HepG2 (cell line): ENCODE measurements around the gene SGSH. TPM values are rescaled to one million over a fixed set of nuclear protein-coding genes. Genes with fewer than 3 reads are reported as not detected.

Source experiments
- ATAC-seq: fragments of 200-7000 bp; cut with Tn5 transposase; 3 replicates; pipeline ENCODE4 v1.9.1; 2020; ENCODE audit warnings: mild to moderate bottlenecking, moderate library complexity
- BruUV-seq: library from RNA; stranded (reverse); fragments of 400-500 nt; replicated peaks from 2 replicates; lab custom pipeline; 2021; lab: Mats Ljungman, UMichigan
- CTCF ChIA-PET: fragments of 300-600 bp; formaldehyde crosslinking; extraction: SDS; loops from one replicate; lab custom pipeline; 2021; ENCODE audit warnings: low total read pairs, inconsistent platforms, low intra/inter-chr PET ratio; lab: Yijun Ruan, JAX
- POLR2A ChIA-PET: fragments of 350-600 bp; sonication (Branson Sonifier 250); formaldehyde crosslinking; loops from one replicate; lab custom pipeline; 2020; ENCODE audit warnings: antibody characterized with exemption, inconsistent platforms; lab: Yijun Ruan, JAX
- DNase-seq: peaks from one replicate; pipeline ENCODE4 v3.0.0-alpha.2; 2015; ENCODE audit warnings: low spot score
- FAIRE-seq: peaks from 3 replicates; lab custom pipeline; 2011; peaks lifted over from hg19 to GRCh38; lab: Jason Lieb, UNC
- H2AFZ ChIP-seq: one replicate; pipeline ENCODE4 v1.6.1; 2011; ENCODE audit warnings: low read length, inconsistent platforms
- H3K27ac ChIP-seq: fragments of 300-600 bp; 3 replicates; pipeline ENCODE4 v1.8.0; 2011; ENCODE audit warnings: mixed run types, mild to moderate bottlenecking, mixed read lengths, low read length, inconsistent platforms; ENCODE audit not compliant: insufficient read depth; ENCODE audit errors: extremely low read length
- H3K27me3 ChIP-seq, 2 experiments: fragments of 200-600 bp in 1 of 2; 2 replicates in 1 of 2; 3 replicates in 1 of 2; pipeline versions ENCODE4 v1.6.0 to v1.8.0; 2011; ENCODE audit warnings: low read length in 2 of 2, mild to moderate bottlenecking in 2 of 2, moderate library complexity in 2 of 2, inconsistent platforms in 1 of 2; ENCODE audit not compliant: insufficient read depth in 2 of 2, control insufficient read depth in 1 of 2
- H3K36me3 ChIP-seq, 2 experiments: fragments of 200-600 bp in 1 of 2; replicated peaks in 1 of 2; 2 replicates in 1 of 2; 3 replicates in 1 of 2; pipeline versions ENCODE4 v1.5.1 to v1.8.0; 2011; ENCODE audit warnings: low read length in 2 of 2, inconsistent platforms in 1 of 2; ENCODE audit not compliant: insufficient read depth in 2 of 2, control insufficient read depth in 1 of 2
- H3K4me1 ChIP-seq: 2 replicates; pipeline ENCODE4 v1.5.1; 2012; ENCODE audit warnings: low read length, inconsistent platforms; ENCODE audit not compliant: insufficient read depth
- H3K4me2 ChIP-seq: 2 replicates; pipeline ENCODE4 v1.6.0; 2011; ENCODE audit warnings: low read depth, low read length, inconsistent platforms
- H3K4me3 ChIP-seq, 3 experiments: fragments of 200-600 bp in 1 of 3; sonication (generic), shearing (Covaris generic) in 1 of 3; replicated peaks in 1 of 3; 2 replicates each; pipeline ENCODE4 v1.5.1; 2011 to 2016; ENCODE audit warnings: low read length in 3 of 3, inconsistent platforms in 2 of 3, low read depth in 2 of 3, mild to moderate bottlenecking in 2 of 3, control low read depth in 1 of 3, mixed read lengths in 1 of 3; ENCODE audit not compliant: insufficient read depth in 1 of 3
- H3K79me2 ChIP-seq: one replicate; pipeline ENCODE4 v1.6.1; 2011; ENCODE audit warnings: low read length, inconsistent platforms; ENCODE audit not compliant: insufficient read depth
- H3K9ac ChIP-seq: 2 replicates; pipeline ENCODE4 v1.6.0; 2011; ENCODE audit warnings: mild to moderate bottlenecking, low read depth, low read length, inconsistent platforms; ENCODE audit not compliant: insufficient read depth
- H3K9me3 ChIP-seq: 2 replicates; pipeline ENCODE4 v1.5.1; 2012; ENCODE audit warnings: mild to moderate bottlenecking, low read length
- H4K20me1 ChIP-seq: 2 replicates; pipeline ENCODE4 v1.6.0; 2011; ENCODE audit warnings: inconsistent platforms, mild to moderate bottlenecking, low read length, moderate library complexity; ENCODE audit not compliant: insufficient read depth
- IRF1 ChIP-seq: sonication (generic); formaldehyde crosslinking; IDR thresholded peaks from 2 replicates; pipeline ENCODE4 v1.4.0; 2020; ENCODE audit warnings: low read depth, mild to moderate bottlenecking, missing genetic modification reagents
- NR0B2 ChIP-seq: sonication (generic); formaldehyde crosslinking; IDR thresholded peaks from 2 replicates; pipeline ENCODE4 v1.4.0; 2020; ENCODE audit warnings: mild to moderate bottlenecking, missing genetic modification reagents
- RAD21 ChIP-seq: fragments of 450-650 bp; formaldehyde crosslinking; IDR thresholded peaks from 2 replicates; pipeline ENCODE4 v1.5.0; 2020; ENCODE audit warnings: mild to moderate bottlenecking
- RBFOX2 ChIP-seq: fragments of 200-400 bp; formaldehyde crosslinking; IDR thresholded peaks from 2 replicates; pipeline ENCODE4 v1.6.1; 2017; ENCODE audit warnings: low read depth, mild to moderate bottlenecking, low read length
- UBTF ChIP-seq: sonication (generic); formaldehyde crosslinking; IDR thresholded peaks from 2 replicates; pipeline ENCODE4 v1.4.0; 2020; ENCODE audit warnings: mild to moderate bottlenecking, missing genetic modification reagents
- ZBTB38 ChIP-seq: sonication (generic); formaldehyde crosslinking; IDR thresholded peaks from 2 replicates; pipeline ENCODE4 v1.5.1; 2020; ENCODE audit warnings: mild to moderate bottlenecking, missing genetic modification reagents
- ZBTB49 ChIP-seq: sonication (generic); formaldehyde crosslinking; IDR thresholded peaks from 2 replicates; pipeline ENCODE4 v1.4.0; 2020; ENCODE audit warnings: missing genetic modification reagents, borderline replicate concordance
- ZC3H13 ChIP-seq: sonication (generic); formaldehyde crosslinking; IDR thresholded peaks from 2 replicates; pipeline ENCODE4 v1.8.1; 2023; ENCODE audit warnings: mild to moderate bottlenecking, missing genetic modification reagents, moderate library complexity
- ZNF747 ChIP-seq: sonication (generic); formaldehyde crosslinking; IDR thresholded peaks from 2 replicates; pipeline ENCODE4 v1.8.1; 2023; ENCODE audit warnings: missing genetic modification reagents, mild to moderate bottlenecking, borderline replicate concordance
- ZNF766 ChIP-seq: sonication (generic); formaldehyde crosslinking; IDR thresholded peaks from 2 replicates; pipeline ENCODE4 v1.5.0; 2020; ENCODE audit warnings: missing genetic modification reagents, borderline replicate concordance
- ZNF782 ChIP-seq: sonication (generic); formaldehyde crosslinking; IDR thresholded peaks from 2 replicates; pipeline ENCODE4 v1.4.0; 2020; ENCODE audit warnings: missing genetic modification reagents, mild to moderate bottlenecking, borderline replicate concordance
- ZZZ3 ChIP-seq: sonication (generic); formaldehyde crosslinking; IDR thresholded peaks from 2 replicates; pipeline ENCODE4 v1.4.0; 2020; ENCODE audit warnings: missing genetic modification reagents, mild to moderate bottlenecking, borderline replicate concordance
- WGBS: methylation state at CpG from one replicate; pipeline ENCODE4 v1.1.6; 2017; ENCODE audit warnings: low lambda C conversion rate; 5-methylcytosine and 5-hydroxymethylcytosine counted together
- in situ Hi-C: cut with HindIII; loops from 2 replicates; pipeline ENCODE4 v1.10.0; 2017; ENCODE audit warnings: low pct_unique_long_range_greater_than_20kb; ENCODE audit not compliant: extremely low pct_ligation_motif_present
- intact Hi-C: fragments of 100-400 bp; cut with micrococcal nuclease; formaldehyde crosslinking; loops from one replicate; pipeline ENCODE4 v1.10.0; 2022; ENCODE audit not compliant: unreplicated experiment
- polyA plus RNA-seq, 8 experiments: library from polyadenylated mRNA; depleted of rRNA in 3 of 8; stranded (reverse) in 7 of 8; unstranded in 1 of 8; fragments of >200 nt; fragmentation: Illumina TruSeq in 4 of 8; extraction: Trizol in 4 of 8; gene quantifications; 2 replicates each; pipeline versions ENCODE4 v1.2.1 to v1.2.3, GENCODE V29; 2011 to 2016; ENCODE audit warnings: low read depth in 4 of 8, missing spikeins in 1 of 8, mixed read lengths in 1 of 8; ENCODE audit not compliant: insufficient read depth in 1 of 8
- total RNA-seq, 5 experiments: library from RNA; depleted of rRNA; stranded (reverse); fragments of >200 nt; fragmentation: Illumina TruSeq; extraction: Trizol; gene quantifications; 2 replicates each; pipeline ENCODE4 v1.2.3, GENCODE V29; 2016; ENCODE audit warnings: low read depth in 1 of 5

The SGSH gene
- total and polyA plus RNA-seq, 2 of the 13 experiments (the other 11 are each of a cell fraction or from before 2014, with no cell fraction given) = 12.2 to 17.6 TPM

- BruUV-seq = no TSS peak
- CTCF ChIA-PET = no interaction called here
- intact Hi-C loops = no loop called here
- FAIRE-seq (no peak), ATAC-seq (no peak), DNase-seq (no peak)
- Histone ChIP-seq H3K4me3 (no peak overlapping the region), H3K4me2 (no peak overlapping the region), H3K9ac (no peak overlapping the region), H3K36me3 (peaks cover 16 to 26% of the 10 kb centered on the region in 2 experiments), H3K4me1 (no peaks in the 10 kb centered on the region), H3K79me2 (no peaks in the 10 kb centered on the region), H2AFZ (no peak overlapping the region), H3K27ac (no peak overlapping the region), H3K27me3 (no peaks in the 10 kb centered on the region), H4K20me1 (no peaks in the 10 kb centered on the region), H3K9me3 (no peaks in the 10 kb centered on the region)
- TF ChIP-seq RBFOX2 (0 out of 2 replicates have a peak, but pooled peaks have one; percentile 38), ZBTB38 (CRISPR knock-in tag) (0 out of 2 replicates have a peak, but pooled peaks have one; percentile 50), ZC3H13 (peak; percentile 69; the same call in 1 of the 2 replicates), ZBTB49 (CRISPR knock-in tag) (no peak)
- 100% methylated on average over 3 of the region's 16 CpGs for WGBS
- POLR2A ChIA-PET = no interaction called here
- in situ Hi-C loops = no loop called here
These were observed 12.1 kb downstream of the SGSH start for GRCh38 chr17:80208050-80208449.

GRCh38 chr17:80205811-80206210 lies 14.3 kb downstream of the SGSH start:
- H4K20me1 ChIP-seq = no peaks in the 10 kb centered on the region
- no peak for FAIRE-seq
- ATAC-seq = no peak
- no peaks in the 10 kb centered on the region for H3K4me1 ChIP-seq
- CTCF ChIA-PET = no interaction called here
- DNase-seq = no peak
- H3K4me3 ChIP-seq = no peak overlapping the region
- in situ Hi-C loops (no loop called here), intact Hi-C loops (no loop called here)
- no peak overlapping the region for H2AFZ ChIP-seq
- BruUV-seq = no TSS peak
- peaks cover 7 to 11% of the 10 kb centered on the region in 2 experiments; a peak in 4 of 5 replicates for H3K36me3 ChIP-seq
- H3K79me2 ChIP-seq = no peaks in the 10 kb centered on the region
- POLR2A ChIA-PET = interaction anchor here (0.8 kb wide), 1 partner anchor 14 kb away, joined by 3 read pairs; no protein-coding TSS in a partner anchor
- WGBS = 91% methylated on average over 13 of the region's 13 CpGs
- no peak overlapping the region for H3K4me2 ChIP-seq
- no peak overlapping the region for H3K9ac ChIP-seq
- H3K27ac ChIP-seq = no peak overlapping the region
- no peaks in the 10 kb centered on the region for H3K9me3 ChIP-seq
- H3K27me3 ChIP-seq = no peaks in the 10 kb centered on the region
- no peak for TF ChIP-seq IRF1
- no peak for TF ChIP-seq ZNF766 (CRISPR knock-in tag)
- TF ChIP-seq ZNF747 (CRISPR knock-in tag) = no peak
- no peak for TF ChIP-seq RAD21 (CRISPR knock-in tag)
- no peak for TF ChIP-seq NR0B2 (CRISPR knock-in tag)
- TF ChIP-seq ZNF782 (CRISPR knock-in tag) = no peak
- no peak for TF ChIP-seq ZZZ3 (CRISPR knock-in tag)
- TF ChIP-seq UBTF (CRISPR knock-in tag) = no peak
